HG03342 (cell line): ENCODE data around the gene UBE2J2.
"Not testable (repeated sequence)": the region's sequence is repeated elsewhere in the genome, so short reads cannot be mapped to it uniquely, and the experiment has no call there.

Experiments used
- ATAC-seq: cut with Tn5 transposase; IDR thresholded peaks from one replicate; pipeline ENCODE4 v1.9.1; 2021; ENCODE audit warnings: mild to moderate bottlenecking, moderate library complexity; ENCODE audit not compliant: unreplicated experiment

The UBE2J2 gene

GRCh38 chr1:1259540-1259939 lies 14.1 kb downstream of the UBE2J2 start:
- ATAC-seq: no peak

DNA sequence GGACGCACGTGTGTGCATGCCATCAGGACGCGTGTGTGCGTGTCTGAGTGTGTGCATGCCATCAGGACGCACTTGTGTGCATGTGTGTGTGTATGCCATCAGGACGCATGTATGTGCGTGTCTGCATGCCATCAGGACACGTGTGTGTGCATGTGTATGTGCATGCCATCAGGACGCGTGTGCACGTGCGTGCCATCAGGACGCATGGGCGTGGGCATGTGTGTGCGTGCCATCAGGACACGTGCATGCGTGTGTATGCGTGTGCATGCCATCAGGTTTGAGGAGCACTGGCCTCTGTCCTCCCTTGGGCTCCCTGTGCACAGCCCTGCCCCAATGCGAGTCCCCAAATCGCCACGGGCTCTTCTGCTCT lies 14.6 kb downstream of the UBE2J2 start:
- no peak for ATAC-seq

DNA sequence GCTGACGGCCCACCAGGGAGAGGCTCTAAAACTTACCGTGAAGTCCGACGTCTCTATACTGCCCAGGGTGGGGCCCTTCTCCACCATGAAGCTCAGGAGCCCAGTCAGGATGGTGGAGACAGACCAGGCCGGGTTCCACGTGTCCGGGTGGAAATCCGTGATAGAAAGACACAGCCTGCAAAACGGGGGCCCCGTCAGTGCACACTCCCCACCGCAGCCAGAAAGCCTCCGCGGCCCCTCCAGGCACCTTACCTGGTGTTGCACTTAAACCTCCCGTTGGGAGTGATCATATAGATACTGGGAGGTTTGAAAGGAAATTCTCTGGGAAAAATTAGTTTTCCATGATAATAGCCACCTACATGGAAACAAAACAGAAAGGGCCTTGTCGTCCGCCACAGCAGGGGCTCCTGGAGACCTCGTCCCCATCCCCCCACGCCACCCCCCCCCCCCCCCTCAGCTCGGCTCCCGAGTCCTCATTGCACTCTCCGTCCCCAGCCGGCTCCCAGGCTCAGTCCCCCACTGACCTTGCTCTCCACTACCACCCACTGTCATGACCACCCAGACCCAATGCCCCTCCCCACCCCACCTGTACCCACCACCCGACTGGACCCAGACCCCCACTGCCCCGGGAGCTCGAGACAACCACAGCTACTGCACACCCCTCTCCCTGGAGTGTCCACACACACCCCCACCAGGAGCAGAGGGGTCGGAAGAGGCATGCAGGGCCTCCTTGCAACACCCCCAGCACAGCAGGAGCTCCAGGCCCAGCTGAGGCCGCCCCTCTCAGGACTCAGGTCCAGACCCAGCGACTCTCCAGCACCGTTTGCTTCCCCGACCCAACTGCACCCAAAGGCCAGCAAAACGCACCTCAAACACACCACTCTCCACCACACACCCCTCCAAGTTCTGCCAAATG lies 16.4 kb downstream of the UBE2J2 start:
- no peak for ATAC-seq

DNA sequence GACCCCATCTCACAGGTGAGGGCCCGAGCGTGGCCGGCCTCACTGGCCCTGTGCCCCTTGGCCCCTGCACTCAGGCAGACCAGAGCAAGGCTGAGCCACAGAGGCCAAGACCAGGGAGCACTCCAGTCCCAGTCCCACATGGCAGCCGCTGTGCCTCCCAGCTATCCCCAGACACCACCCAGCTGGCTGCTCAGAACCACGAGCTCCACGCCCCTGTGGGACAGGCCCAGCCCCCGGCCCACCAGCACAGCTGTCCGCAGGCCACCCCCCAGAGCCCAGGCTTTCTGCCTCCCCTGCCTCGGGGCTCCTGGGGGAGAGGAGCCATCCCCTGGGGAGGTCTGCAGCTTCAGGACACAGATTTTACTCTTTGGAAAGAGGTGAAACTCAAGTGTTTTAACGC lies 18.0 kb downstream of the UBE2J2 start:
- ATAC-seq: no peak

DNA sequence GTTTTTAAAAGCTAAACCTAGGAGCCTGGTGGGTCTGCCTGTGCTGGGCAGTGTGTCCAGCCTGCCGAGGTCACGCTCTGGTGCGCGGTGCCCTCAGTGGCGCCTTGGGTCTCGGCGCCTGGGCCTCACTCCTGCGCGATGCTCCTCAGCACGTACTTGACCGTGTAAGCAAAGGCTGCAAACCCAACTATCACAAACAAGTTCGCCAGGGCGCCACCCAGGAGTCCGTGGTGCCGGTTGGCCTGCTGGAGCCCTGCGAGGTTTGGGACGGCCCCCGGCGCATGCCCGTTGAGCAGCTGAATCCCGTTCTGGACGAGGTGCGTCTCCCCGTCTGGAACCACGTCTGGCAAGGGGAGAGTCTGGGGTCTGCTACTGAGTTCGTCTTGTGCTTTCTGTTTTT lies 18.6 kb downstream of the UBE2J2 start:
- ATAC-seq: no peak

DNA sequence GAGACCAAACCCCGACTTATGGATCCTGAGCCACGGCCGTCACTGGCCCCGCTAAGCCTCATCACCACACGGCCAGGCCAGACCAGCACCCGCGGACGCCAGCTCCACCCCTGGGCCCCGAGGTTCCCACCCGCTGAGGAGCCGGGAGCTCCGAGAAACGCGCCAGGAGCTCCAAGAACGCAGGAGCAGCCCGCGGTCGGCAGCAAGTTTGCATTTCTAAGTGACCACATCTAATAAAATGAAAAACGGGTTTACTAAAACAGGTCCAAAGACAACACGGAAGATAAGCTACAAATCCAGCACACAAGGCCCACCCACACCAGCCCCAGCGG lies 19.0 kb downstream of the UBE2J2 start:
- no peak for ATAC-seq

- no peak for ATAC-seq
These were observed 19.5 kb downstream of the UBE2J2 start for GRCh38 chr1:1253972-1254666.

DNA sequence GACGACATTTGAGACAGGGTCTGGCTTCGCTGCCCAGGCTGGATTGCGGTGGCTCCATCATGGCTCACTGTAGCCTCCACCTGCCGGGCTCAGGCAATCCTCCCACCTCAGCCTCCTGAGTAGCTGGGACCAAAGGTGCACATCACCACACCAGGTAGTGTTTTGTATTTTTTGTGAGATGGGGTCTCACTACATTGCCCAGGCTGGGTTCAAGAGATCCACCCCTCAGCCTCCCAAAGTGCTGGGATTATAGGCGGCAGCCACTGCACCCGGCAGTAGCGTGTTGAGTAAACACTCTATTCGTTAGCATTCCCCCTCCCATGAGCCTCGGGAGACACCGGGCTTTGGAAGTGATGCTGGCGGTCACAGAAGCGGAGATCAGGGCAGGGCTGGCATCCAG lies 20.3 kb downstream of the UBE2J2 start:
- ATAC-seq: no peak

DNA sequence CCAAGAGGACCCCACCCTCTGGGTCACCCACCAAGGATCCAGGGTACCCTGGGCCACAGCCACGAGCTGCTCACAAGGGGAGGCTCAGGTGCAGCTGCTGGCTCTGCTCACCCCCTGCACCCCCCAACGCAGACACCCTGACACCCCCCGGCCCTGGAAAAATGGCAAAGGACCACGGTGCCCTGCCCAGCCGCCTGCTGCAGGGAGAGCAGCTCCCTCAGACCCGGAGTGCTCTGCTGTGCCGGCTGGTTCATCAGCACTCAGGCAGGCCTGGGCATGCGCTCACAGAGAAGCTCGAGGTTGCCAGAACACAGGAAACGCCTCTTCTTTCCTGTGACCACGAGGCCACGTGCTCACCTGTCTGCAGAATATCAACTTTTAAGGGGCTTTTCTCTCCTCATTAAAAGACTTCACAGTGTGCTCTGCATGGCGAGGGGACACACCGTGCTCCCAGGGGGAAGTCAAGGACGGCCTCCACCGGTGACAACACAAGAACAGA lies 22.8 kb downstream of the UBE2J2 start:
- peak; percentile 44 for ATAC-seq

DNA sequence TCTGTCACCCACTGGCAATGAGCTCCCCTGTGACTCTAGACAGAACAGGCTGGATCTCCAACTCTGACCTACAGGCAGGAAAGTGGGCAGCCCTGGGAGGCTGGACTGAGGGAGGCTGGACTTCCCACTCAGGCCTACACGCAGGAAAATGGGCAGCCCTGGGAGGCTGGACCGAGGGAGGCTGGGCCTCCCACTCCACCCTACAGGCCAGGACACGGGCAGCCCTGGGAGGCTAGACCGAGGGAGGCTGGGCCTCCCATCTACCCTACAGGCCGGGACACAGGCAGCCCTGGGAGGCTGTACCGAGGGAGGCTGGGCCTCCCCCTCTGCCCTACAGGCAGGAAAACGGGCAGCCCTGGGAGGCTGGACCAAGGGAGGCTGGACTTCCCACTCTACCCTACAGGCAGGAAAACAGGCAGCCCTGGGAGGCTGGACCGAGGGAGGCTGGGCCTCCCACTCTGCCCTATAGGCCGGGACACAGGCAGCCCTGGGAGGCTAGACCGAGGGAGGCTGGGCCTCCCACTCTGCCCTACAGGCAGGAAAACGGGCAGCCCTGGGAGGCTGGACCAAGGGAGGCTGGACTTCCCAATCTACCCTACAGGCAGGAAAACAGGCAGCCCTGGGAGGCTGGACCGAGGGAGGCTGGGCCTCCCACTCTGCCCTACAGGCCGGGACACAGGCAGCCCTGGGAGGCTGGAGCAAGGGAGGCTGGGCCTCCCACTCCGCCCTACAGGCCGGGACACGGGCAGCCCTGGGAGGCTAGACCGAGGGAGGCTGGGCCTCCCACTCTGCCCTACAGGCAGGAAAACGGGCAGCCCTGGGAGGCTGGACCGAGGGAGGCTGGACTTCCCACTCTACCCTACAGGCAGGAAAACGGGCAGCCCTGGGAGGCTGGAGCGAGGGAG lies 25.4 kb downstream of the UBE2J2 start:
- not testable (repeated sequence) for ATAC-seq

DNA sequence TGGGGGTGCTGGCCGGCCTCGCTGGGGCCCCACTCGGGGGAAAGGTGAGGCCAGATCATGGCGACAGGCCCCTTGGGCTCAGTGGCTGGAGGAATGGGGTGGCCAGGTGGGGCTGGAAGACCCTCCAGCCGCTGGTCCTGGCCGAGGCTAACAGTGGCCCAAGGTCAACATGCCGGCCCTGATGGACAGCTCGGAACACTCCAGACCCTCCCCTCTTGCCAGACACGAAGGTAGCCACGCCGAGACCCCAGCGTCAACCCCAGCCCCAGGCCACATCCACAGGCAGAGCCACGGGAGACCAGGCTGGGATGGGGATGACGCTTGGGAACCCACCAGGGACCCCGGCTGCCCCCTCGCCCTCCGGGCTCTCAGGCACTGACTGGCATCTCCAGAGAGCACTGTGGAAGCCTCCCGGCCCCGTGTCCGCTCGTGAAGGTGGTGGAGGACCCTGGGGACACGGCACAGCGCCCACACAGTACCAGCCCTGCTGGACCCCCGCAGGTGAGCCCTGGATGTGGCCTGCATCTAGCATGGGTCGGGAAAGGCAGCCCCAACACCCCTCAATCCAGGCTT lies 26.2 kb downstream of the UBE2J2 start:
- no peak for ATAC-seq

DNA sequence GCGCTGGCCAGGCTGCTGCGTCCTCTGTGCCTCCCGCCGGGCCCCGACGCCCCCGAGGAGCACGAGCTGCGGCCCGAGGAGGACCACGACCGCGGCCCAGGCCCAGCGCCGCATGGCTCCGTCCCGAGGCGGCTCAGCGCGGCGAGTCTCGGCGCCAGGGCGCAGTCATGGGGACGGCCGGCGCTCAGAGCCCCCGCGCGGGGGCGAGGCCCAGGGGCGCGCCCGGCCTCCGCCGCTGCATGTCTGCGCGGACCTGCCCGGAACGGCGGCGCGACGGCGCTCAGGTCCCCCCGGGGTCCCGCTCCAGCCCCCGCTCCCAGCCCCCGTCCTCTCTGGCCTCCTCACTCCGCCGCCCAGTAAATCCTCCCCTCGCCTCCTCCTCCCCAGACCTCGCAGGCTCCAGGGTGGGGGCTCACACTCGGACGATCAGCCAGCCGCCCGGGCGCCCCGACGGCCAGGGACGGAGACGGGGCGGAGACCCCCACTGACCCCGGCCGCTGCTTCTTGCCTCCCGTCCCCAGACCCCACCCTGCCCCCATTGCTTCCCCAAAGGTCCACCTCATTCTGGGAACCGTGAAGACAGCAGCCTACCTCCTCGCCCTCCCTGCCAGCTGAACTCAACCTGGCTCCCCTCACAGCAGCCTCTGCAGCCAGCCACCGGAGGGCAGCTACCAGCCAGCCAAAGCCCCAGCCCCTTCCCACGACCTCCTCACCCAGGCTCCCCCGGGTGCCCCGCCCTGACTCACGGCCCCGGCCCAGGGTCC lies 26.9 kb downstream of the UBE2J2 start, which contains the start of gene C1QTNF12:
Gene C1QTNF12, minus strand, starts transcription at position 146 of the 764 bp plus-strand sequence. Its CDS starts 32 bp downstream, at position 114.
- no peak for ATAC-seq

GRCh38 chr1:1245817-1246576 lies 27.7 kb downstream of the UBE2J2 start:
- ATAC-seq: no peak

DNA sequence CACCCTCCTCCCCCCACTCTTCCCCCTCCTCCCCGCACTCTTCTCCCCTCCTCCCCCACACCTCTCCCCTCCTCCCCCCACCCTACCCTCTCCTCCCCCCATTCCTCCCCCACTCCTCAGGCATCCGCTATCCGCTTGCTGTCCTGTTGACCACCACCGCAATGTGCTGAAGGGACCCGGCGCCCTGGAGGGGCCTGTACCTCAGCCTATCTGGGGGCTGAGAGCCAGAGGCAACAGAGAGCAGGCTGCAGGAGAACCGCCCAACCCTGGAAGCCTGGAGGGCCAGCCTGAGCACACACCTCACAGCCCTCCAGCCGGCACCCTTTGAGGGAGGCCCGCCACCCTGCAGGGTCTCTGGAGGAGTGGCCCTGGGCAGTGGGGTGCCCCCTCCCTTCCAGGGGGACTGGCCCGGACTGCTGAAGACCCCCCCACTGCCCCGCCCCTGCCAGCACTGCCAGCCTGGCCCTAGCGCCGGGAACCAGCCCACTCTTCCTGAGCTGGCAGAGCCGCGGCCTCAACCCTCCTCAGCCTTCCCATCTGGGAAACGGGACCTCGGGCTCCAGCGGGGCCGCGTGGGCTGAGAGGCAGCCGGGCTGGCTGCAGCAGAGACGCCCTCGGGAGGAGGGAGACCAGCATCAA lies 28.4 kb downstream of the UBE2J2 start:
- no peak for ATAC-seq

- ATAC-seq: no peak
These were observed 29.4 kb downstream of the UBE2J2 start for GRCh38 chr1:1244192-1244811.

DNA sequence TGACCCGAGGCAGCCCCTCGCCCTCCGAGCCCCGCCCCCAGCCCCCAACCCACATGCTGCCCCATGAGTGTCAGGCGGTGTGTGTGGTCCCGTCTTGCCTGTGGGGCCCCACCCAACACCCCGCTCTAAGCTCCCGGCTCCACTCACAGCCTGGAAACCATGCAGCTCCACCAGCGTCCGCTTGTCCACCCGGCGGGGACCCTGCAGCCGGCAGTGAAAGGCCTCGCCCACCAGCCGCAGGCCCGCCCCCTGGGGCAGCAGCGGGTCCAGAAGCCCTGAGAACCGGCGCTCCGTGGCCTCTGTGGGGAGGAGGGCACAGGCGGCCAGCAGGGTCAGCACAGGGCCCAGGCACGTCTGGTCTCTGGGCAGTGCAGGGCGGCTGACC lies 29.9 kb downstream of the UBE2J2 start:
- no peak for ATAC-seq

DNA sequence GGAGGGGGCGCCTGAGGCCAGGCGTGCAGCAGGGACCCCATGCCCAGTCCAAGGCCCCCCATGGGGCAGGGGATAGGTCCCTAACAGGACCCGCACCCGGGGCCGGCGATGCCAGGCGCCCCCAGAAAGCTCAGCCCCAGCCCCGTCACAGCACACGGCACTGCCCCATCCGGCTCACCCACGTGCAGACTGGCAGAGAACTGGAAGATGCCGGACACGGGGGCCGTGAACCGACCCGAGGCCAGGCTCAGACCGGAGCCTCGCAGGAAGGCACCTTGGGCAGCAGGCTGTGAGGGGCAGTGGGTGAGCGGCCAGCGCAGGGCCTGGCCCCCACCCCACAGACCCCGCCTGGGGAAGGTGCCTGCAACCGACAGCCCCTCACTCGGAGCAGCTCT lies 30.4 kb downstream of the UBE2J2 start:
- ATAC-seq: no peak
